HG02759 (cell line): ENCODE data around the gene C11orf68.
A peak's percentile ranks its signal among the peaks of the same experiment; 100 is the strongest.

Source experiments
- ATAC-seq: cut with Tn5 transposase; IDR thresholded peaks from one replicate; pipeline ENCODE4 v1.9.1; 2021; ENCODE audit warnings: mild to moderate bottlenecking, moderate library complexity; ENCODE audit not compliant: unreplicated experiment

C11orf68 gene

DNA sequence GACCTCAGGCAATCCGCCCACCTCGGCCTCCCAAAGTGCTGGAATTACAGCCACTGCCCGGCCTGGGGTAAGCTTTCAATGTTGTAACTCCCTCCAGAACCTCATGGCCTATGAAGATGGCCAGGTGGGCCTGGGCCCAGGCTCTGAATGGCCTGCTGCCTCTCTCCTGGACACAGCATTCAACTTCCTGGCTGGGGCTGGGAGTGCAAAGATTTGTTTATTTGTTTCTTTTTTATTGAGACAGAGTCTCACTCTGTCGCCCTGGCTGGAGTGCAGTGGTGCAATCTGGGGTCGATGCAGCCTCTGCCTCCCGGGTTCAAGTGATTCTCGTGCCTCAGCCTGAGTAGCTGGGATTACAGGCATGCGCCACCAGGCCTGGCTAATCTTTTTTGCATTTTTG lies 25.9 kb upstream of the C11orf68 start:
- ATAC-seq = no peak

DNA sequence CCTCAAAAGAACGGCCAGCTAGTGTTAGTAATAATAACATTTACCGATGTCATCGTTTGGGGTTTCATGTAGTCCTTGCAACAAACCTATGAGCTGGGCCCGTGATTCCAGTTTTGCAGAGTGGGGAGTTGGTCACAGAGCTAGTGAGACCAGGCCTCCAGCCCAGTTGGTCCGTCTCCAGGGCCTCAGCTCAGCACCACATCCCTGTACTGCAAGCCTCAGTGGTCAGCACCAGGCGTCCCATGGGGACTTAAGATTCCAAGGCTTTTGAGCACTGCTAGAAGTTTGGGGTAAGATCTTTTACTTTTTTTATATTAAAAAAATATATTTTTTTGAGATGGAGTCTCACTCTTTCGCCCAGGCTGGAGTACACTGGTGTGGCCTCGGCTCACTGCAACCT lies 25.3 kb upstream of the C11orf68 start:
- no peak for ATAC-seq

DNA sequence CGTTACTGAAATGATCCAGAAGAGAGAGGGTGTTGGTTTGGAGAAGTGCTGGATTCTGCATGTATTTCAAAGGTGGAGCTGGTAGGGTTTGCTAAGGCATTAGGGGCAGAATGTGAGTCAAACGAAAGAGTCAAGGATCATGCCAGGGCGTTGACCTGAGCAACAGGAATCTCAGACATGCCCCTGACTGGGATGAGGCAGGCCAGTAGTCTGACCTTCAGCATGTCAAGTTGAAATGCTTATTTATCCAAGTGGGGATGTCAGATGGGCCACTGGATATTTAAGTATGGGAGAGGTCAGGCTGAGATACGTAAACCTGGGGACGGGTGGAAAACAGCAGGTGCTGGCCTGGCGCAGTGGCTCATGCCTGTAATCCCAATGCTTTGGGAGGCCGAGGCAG lies 23.7 kb upstream of the C11orf68 start:
- ATAC-seq = no peak

DNA sequence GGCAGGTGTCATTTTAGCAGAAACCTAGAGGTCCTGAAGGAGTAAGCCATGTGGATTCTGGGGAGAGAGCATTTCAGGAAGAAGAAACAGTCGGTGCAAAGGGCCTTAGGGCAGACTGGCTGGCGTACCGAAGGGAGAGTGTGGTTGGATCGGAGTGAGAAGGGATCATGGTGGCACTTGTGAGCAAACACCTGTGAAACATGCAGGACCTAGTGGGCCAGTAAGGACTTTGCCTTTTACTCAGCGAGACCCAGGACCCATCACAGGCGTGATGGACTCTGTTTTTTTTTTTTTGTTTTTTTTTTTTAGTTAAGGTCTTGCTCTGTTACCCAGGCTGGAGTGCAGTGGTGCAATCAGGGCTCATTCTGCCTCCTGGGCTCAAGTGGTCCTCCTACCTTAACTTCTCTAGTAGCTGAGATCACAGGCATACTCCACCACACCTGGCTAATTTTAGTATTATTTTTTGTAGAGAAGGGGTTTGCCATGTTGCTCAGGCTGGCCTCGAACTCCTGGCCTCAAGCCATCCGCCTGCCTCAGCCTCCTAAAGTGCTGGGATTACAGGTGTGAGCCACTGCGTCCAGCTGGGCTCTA lies 23.0 kb upstream of the C11orf68 start:
- no peak for ATAC-seq

DNA sequence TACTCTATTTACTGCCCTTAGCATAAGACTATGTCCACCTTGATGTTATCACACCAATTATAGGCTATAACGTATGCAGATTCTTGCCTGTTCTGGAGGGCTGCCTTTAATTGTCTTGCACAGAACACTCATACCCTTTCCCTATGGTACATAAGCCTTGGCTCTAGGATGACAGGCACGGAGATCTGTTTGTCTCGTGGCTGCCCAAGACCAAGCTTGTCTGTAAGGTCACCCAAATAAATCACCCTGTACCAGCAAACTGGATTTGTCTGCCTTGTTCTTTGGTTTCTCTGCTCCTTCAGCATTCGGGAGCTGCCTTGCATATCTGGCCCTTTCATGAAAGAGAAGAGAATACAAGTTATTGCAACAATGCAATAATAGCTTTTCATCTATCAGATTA lies 18.9 kb upstream of the C11orf68 start:
- no peak for ATAC-seq

DNA sequence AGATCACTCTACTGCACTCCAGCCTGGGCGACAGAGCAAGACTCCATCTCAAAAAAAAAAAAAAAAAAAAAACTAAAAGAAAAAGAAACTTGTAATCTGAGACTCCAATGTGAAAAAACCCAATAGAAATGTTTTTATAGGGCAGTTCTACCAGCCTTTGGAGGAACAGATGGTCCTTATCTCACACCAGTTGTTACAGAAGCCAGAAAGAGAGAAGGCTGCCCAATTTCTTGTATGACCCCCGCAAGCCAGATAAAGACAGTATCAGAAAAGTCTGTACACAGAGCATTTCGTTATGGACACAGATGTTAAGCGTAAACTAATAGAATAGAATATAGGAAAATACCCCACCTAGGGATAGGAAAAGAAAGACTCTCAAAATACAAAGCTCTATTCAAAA lies 15.2 kb upstream of the C11orf68 start:
- no peak for ATAC-seq

DNA sequence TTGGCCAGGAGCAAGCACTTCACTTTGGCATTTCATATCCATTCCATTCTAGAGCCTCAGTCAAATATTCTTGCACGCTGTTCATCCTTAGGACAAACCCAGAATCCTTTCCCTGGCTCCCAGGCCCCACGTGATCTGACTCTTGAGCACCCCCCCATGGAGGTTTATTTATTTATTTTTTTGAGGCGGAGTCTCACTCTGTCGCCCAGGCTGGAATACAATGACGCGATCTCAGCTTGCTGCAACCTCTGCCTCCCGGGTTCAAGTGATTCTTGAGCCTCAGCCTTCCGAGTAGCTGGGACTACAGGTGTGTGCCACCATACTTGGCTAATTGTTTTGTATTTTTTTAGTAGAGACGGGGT lies 13.7 kb upstream of the C11orf68 start:
- ATAC-seq = no peak

DNA sequence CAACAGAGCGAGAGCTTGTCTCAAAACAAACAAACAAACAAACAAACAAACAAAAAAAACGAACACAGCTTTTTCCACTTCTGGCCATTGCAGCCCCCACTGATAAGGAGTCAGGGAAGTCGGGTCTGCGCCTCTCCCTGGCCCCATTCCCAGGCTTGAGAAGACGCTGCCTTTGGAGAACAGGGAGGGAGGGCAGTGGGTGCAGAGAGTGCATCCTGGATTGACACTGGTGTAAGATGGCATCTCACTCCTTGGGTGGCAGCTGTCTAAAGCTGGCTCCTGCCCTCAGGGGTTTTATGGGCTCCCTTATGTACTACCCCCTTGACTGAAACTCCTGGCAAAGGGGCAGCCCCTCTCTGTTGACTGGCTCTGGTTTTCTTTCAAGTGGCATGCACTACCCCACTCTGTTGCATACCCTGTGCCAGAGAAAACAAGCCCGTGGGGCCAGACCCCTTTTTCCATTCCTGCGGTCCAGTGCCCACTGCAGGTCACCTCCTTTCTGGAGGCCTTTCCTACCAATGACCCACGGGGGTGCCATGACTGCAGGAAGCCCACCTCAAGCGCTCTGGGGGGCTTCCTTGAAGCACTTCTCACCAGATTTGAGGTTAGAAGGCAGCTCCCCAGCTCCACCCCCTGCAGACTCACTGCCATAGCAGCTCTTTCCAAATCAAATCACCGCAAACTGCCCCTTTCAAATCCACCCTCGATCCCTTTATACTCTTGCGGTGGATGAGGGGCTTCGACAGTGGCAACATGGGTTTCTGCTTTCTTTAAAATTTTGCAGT lies 13.1 kb upstream of the C11orf68 start:
- no peak for ATAC-seq

DNA sequence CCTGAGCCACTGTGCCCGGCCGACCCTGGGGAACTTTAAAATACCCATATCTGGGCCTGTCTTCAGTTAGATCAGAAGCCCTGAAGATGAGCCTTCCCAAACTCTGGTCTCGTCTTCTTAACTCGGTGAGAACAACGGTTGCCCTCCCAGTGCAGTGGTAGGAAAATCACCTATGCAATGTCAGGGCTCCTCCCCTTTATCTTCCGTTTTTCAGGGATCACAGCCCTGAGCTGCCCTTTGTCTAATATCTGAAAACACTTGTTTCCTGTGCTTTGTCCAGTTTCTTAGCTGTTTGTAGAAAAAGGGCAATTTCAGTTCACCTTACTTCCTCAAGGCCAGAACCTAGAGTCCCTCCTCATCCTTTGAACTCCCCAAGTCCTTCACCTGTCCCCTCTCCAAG lies 9.8 kb upstream of the C11orf68 start:
- ATAC-seq = no peak

DNA sequence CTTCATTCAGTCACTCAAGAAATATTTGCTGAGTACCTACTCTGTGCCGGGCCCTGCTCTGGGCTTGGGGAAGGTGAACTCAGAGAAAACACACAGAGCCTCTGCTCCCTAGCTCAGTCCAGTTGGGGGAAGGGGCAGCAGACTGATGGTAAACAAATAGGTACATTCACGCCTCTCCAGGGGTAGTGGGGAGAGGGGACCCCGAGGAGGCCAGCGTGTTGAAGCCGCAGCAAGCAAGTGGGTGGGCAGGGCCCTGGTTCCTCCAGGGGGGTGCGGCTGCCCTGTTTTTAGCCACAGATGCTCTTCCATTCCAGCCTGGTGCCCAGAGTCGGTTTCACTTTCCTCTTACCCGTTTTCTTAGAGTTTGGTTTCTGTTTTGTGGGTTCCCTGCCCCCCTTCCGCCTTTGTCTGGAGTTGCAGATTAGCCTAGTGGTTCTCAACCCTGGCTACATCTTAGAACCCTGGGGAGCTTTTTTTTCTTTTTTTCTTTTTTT lies 9.1 kb upstream of the C11orf68 start:
- ATAC-seq = peak; percentile 80

DNA sequence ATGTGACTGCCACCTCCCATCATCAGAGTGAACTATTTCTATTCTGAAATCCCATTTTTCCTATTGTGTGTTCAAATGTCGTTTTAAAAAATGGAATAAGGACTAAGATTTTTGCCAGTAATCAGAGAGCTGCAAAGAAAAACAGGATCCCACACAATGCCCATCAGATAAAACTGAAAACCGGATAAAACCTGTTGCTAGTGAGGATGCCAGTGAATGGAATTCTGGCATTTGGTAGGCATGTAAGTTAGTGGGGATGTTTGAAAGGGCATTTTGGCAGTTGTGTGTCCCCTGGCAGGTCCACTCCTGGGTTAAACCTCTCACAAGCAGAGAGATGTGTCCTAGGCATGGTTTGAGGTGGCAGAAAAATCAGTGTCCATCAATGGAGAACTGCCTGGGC lies 6.5 kb upstream of the C11orf68 start:
- ATAC-seq = no peak

DNA sequence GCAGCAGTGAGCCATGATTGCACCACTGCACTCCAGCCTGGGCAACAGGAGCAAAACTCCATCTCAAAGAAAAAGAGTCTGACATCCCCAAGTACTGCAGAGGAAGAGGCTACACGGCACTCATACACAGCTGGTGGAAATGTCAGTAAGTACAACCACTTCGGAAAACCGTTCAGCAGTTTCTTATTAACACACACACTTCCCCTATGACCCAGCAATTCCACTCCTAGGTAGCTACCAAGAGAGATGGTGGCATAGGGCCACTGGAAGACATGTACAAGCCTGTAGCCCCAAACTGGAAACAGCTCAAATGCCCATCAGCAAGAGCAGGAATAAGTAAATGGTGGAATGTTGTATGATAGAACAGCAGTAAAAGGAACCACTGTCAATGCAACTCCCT lies 3.7 kb upstream of the C11orf68 start:
- ATAC-seq = no peak

DNA sequence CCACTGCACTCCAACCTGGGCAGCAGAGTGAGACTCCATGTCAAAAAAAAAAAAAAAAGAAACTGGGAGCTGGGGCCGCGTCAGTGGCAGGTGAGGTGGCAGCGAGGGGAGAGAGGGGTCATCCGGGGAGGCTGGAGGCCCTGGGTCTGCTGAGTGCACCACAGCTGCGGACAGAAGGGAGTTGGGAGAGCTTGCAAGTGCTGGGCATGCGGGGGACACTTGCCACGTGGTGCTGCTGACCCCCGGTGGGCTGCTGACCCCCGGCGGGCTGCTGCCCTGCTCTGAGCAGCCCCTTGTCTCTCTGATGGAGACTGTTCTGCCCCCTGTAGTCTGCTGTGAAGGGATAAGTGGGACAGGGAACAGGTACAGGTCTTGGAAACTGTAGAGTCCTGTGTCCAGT lies 3.0 kb upstream of the C11orf68 start:
- ATAC-seq = no peak

DNA sequence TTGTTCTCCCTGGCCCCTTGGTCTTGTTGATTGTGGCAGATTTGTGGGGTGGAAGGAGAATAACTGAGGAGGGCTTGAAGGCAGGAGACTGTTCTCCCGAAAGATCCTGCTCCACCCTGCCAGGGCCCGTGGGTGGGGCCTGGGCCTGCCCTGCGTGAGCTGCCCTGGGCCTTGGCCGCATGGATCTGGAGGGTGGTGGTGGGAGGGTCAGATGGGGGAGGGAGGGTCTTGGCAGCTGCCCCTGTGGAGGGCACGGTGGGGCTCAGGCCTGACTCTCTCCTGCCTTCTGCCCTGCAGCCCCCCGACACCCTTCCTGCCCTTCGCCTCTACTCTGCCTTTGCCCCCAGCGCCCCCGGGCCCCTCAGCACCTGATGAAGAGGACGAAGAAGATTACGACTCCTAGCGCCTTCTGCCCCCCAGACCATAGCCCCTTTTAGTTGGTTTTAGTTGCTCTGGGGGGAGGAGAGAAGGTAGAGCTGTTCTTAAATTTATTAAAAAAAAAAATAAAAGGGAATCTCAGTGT lies 2.2 kb upstream of the C11orf68 start:
- ATAC-seq = no peak

DNA sequence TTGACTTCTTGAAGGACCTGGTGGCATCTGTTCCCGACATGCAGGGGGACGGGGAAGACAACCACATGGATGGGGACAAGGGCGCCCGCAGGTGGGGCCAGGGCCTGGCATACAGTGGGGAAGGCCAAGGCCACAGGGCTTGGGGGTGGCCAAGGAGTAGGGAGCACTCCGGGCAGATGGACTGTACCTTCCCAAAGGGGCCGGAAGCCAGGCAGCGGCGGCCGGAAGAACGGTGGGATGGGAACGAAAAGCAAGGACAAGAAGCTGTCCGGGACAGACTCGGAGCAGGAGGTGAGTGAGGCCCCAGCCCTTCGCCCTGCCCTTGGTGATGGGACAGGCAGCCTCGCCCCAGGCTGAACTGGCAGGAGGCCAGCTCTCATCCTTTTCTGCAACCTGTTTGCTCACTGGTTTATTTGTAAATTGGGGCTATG lies 1.5 kb upstream of the C11orf68 start:
- ATAC-seq = no peak

DNA sequence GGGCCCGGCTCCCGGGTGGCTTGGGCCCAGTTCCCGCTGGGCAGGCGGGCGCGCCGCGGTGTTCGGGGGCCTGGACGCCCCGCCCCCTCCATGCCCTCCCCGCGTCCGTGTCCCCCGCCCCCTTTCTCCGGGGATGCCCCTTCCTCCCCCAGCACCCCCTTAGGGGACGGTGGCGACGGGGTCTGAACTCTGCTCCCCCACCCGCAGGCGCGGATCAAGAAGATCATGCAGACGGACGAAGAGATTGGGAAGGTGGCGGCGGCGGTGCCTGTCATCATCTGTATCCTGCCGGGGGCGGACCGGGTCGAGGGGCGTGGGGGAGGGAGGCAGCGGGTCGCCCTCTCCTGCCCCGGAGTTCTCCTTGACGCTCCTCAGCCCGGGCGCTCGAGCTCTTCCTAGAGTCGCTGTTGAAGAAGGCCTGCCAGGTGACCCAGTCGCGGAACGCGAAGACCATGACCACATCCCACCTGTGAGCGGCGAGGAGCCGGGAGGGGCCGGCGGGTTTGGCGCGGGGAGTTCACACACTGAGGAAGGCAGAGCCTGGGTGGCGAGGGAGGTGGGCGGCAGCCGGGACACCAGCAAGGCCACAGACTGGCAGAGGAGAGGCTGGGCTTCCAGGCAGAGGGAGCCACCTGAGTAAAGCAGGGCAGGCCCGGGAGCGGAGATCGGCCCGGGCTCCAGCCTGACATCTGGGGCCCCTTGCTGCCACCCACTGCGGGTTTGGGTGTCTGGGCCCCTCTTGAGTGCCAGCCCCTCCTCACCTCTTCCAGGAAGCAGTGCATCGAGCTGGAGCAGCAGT lies 910 bp upstream of the C11orf68 start:
- ATAC-seq = peak; percentile 34

DNA sequence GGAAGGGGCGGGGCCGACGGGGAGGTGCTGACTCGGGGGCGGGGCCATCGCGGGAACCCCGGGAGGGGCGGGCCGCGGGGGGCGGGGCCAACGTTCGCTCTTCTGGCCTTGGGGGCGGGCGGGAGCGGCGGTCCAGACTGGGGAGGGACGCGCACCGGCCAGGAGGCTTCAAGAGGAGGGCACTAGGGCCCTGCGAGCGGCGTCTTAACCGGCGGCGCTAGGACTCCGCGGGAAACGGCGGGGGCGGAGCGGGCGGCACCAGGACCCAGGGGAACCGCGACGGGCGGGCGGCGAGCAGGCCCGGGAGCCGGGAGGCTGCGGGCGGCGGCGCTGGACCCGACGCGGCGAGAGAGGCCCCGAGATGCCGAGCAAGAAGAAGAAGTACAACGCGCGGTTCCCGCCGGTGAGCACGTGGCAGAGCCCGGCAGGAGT lies 295 bp upstream of the C11orf68 start, which contains the start of gene DRAP1:
Gene DRAP1, plus strand, starts transcription at position 286 of the 432 bp plus-strand sequence. Its CDS starts 76 bp downstream, at position 362.
- ATAC-seq = peak; percentile 84

DNA sequence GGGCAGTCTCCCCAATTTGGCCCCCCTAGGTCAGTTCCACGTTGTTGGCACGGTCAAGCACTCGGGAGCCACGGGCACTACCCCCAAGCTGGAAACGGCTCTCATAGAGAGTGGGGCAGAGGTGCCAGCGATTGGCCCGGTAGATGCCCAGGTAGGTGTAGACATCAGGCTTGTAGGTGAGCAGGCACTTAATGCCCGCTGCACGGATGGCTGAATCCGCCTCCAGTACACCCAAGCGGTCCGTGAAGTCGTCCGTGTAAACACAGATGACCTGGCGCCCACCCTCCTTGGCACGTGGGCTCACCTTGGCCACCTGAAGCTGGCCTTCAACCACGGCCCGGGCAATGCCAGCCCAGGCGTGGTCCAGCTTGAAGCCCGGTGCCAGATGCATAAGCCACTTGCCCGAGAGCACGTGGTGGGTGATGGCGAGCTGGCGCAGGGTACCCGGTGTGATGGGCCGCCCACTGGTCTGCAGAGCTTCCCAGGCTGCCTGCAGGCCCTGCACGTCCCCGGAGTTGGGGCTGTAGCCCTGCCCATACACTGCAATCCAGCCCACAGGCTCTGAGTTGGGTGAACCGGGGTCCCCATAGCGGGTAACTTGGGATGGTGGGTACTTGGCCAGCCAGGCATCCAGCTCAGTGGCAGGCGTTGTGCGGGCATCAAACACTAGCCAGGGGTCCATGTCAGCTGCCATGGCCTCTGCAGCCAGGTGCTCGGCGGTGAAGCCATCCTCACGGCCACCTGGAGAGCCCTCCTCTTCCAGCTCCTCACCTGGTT lies 1.2 kb downstream of the C11orf68 start:
- no peak for ATAC-seq

DNA sequence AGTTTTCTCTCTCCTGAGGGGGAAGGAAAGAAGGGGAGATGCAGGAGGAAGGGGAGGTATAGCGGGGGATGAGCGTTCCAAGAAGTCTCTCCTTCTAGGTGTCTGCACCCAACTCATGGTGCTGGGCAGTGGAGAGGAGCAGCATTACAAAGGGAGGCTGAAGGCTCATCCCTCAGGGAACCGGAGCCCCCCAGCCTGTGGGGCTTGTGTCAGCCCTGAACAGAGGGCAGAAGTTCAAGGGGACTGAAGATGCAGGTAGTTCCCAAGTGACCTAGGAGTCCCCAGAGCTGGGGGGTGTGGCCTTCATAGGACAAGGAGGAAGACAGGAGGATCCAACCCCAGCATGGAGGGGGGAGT lies 1.8 kb downstream of the C11orf68 start:
- ATAC-seq = no peak

DNA sequence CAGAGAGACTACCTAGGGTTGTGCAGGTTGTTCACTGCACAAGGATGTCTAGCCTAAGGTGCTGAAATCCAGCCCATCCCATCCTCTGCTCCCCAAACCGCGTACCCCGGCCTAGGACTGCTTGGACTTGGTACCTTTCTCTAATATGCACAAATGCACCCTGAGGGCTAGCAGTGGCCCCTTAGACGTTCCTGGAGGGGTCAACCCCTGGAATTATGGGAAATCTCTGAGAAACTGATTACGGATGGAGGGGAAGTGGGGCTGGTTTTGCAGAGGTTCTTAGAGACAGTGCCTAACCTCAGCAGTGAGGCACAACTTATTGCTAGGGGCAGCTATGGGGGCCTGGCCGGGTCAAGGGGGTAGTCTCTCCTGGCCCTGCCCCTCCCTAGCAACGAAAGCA lies 2.5 kb downstream of the C11orf68 start:
- ATAC-seq = no peak

DNA sequence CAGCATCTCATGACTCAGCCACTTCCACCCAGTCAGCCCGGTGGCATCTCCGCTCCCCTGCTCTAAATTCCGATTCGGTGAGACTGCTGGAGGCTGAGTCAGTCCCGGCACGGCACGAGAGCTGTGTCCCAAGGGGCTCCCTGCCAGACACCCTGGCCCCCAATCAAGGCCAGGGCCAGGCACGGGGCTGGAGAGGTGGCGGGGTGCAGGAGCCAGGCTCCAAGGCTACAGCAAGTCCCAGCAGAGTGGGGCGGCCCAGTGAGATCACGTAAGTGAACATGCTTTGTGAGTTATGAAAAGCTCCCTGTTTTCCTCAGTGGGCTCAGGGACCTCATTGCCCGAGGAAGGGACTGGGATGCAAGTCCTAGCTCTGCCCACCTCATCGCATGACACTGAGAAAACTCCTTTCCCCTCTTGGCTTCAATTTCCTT lies 3.0 kb downstream of the C11orf68 start:
- ATAC-seq = no peak
